ENCODE measurements around the gene LCE4A.

The LCE4A gene

DNA sequence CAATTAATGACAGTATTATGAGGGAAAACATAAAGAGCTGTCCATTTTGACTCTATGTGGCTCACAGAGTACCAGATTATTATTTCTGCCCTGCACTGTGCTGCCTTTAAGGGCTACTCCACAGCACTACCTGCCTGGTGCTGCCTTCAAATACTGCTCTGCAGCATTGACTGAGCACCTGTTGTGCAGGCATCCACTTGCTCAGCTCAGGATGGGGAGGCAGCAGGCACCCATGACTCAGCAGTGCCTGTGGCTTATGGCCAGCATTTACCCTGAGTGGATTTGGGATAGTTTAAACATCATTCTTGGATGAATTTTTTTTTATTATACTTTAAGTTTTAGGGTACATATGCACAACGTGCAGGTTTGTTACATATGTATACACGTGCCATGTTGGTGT is 48.9 kb downstream of the LCE4A start:
- in situ Hi-C loops (cut with HindIII; ENCODE audit: low pct_unique_long_range_greater_than_20kb, low sequenced_read_pairs) = no loop called here
- TF ChIP-seq JUND (IDR thresholded peaks at IDR 0.05; ENCODE audit: low read depth) = no peak
- peak in 1 of 2 experiments; percentile 59 for DNase-seq (ENCODE audit: low read depth in 1 of 2, low spot score in 1 of 2)

- no peak for DNase-seq (ENCODE audit: low read depth in 1 of 2, low spot score in 1 of 2)
- in situ Hi-C loops (cut with HindIII; ENCODE audit: low pct_unique_long_range_greater_than_20kb, low sequenced_read_pairs) = no loop called here
Observed at GRCh38 chr1:152757747-152758146, 49.8 kb downstream of the LCE4A start, which contains the start of gene KPRP. Gene KPRP, plus strand, starts transcription at chr1:152758025. Its CDS starts 1,564 bp downstream, at chr1:152759589.

GRCh38 chr1:152758636-152759035 is 50.7 kb downstream of the LCE4A start:
- in situ Hi-C loops (cut with HindIII; ENCODE audit: low pct_unique_long_range_greater_than_20kb, low sequenced_read_pairs) = no loop called here

More at GRCh38 chr1:152757747-152758146, 49.8 kb downstream of the LCE4A start, which contains the start of gene KPRP:
- TF ChIP-seq JUND (IDR thresholded peaks at IDR 0.05; ENCODE audit: low read depth) = no peak

More at GRCh38 chr1:152758636-152759035, 50.7 kb downstream of the LCE4A start:
- no peak for TF ChIP-seq JUND (IDR thresholded peaks at IDR 0.05; ENCODE audit: low read depth)
- DNase-seq (ENCODE audit: low read depth in 1 of 2, low spot score in 1 of 2) = no peak
